K562 (cell line): ENCODE measurements around the gene SHANK1. TPM values are rescaled to one million over a fixed set of nuclear protein-coding genes. Genes with fewer than 3 reads are reported as not detected.

ENCODE experiments used
- EZH2 ChIP-seq: IDR thresholded peaks from 2 replicates; pipeline ENCODE4 v1.6.1; 2012; ENCODE audit warnings: low read depth, mild to moderate bottlenecking, inconsistent platforms, low read length, borderline replicate concordance
- GABPB1 ChIP-seq: sonication (generic); formaldehyde crosslinking; IDR thresholded peaks from 2 replicates; pipeline ENCODE4 v1.8.0; 2022; ENCODE audit warnings: mild to moderate bottlenecking, missing genetic modification reagents
- HMG20A ChIP-seq: fragments of 450-650 bp; formaldehyde crosslinking; conservative IDR thresholded peaks from 2 replicates; pipeline ENCODE4 v1.4.0; 2020; ENCODE audit warnings: mild to moderate bottlenecking, mixed read lengths
- HNRNPLL ChIP-seq: fragments of 200-400 bp; formaldehyde crosslinking; IDR thresholded peaks from 2 replicates; pipeline ENCODE4 v1.6.1; 2017; ENCODE audit warnings: low read length, low read depth, mild to moderate bottlenecking; ENCODE audit not compliant: poor library complexity, severe bottlenecking
- JUNB ChIP-seq: fragments of 450-650 bp; formaldehyde crosslinking; conservative IDR thresholded peaks from 2 replicates; pipeline ENCODE4 v1.4.0; 2020; ENCODE audit warnings: mild to moderate bottlenecking
- MEF2A ChIP-seq: IDR thresholded peaks from 2 replicates; pipeline ENCODE4 v1.6.1; 2011; ENCODE audit warnings: low read depth, mild to moderate bottlenecking, low read length, moderate library complexity; ENCODE audit not compliant: control insufficient read depth
- MXI1 ChIP-seq: IDR thresholded peaks from 2 replicates; pipeline ENCODE4 v1.6.1; 2011; ENCODE audit warnings: low read depth, mild to moderate bottlenecking, improper control_type of control experiment, low read length
- PBX2 ChIP-seq, 2 experiments: IDR thresholded peaks in 1 of 2; conservative IDR thresholded peaks in 1 of 2; 2 replicates each; pipeline ENCODE4 v1.6.1; 2016; ENCODE audit warnings: low read depth in 2 of 2, mild to moderate bottlenecking in 1 of 2, missing compliant biosample characterization in 1 of 2, missing genetic modification characterization in 1 of 2, moderate library complexity in 1 of 2
- POLR2B ChIP-seq: fragments of 450-650 bp; IDR thresholded peaks from 2 replicates; pipeline ENCODE4 v1.6.1; 2018; ENCODE audit warnings: low read depth; ENCODE audit not compliant: partially characterized antibody
- PYGO2 ChIP-seq: fragments of 450-650 bp; IDR thresholded peaks from 2 replicates; pipeline ENCODE4 v1.6.1; 2016; ENCODE audit warnings: mild to moderate bottlenecking, missing genetic modification characterization, moderate library complexity, missing compliant biosample characterization
- RAD21 ChIP-seq, 2 experiments: fragments of 250-450 bp in 1 of 2; fragments of 450-650 bp in 1 of 2; sonication (Bioruptor Pico) in 1 of 2; formaldehyde crosslinking in 1 of 2; IDR thresholded peaks in 1 of 2; conservative IDR thresholded peaks in 1 of 2; 2 replicates each; pipeline versions ENCODE4 v1.4.0 to v1.8.0; 2020 to 2022; ENCODE audit warnings: mild to moderate bottlenecking in 2 of 2, moderate library complexity in 1 of 2
- RFX1 ChIP-seq: fragments of 450-650 bp; IDR thresholded peaks from 2 replicates; pipeline ENCODE4 v1.6.1; 2016; ENCODE audit warnings: mild to moderate bottlenecking, moderate library complexity
- SNRNP70 ChIP-seq: fragments of 200-400 bp; formaldehyde crosslinking; optimal IDR thresholded peaks from 2 replicates; pipeline ENCODE3; 2017; ENCODE audit warnings: low read depth, low read length
- ZBTB26 ChIP-seq: fragments of 450-650 bp; formaldehyde crosslinking; IDR thresholded peaks from 2 replicates; pipeline ENCODE4 v1.4.0; 2022; ENCODE audit warnings: missing genetic modification characterization
- ZBTB8A ChIP-seq: fragments of 450-650 bp; IDR thresholded peaks from 2 replicates; pipeline ENCODE4 v1.6.1; 2018; ENCODE audit warnings: mild to moderate bottlenecking, moderate library complexity; ENCODE audit not compliant: partially characterized antibody
- ZNF140 ChIP-seq: fragments of 250-450 bp; sonication (Bioruptor Pico); IDR thresholded peaks from 2 replicates; pipeline ENCODE4 v1.8.0; 2021; ENCODE audit warnings: moderate library complexity, mild to moderate bottlenecking, inconsistent platforms
- ZNF232 ChIP-seq: sonication (generic); formaldehyde crosslinking; IDR thresholded peaks from 2 replicates; pipeline ENCODE4 v1.8.0; 2022; ENCODE audit warnings: mild to moderate bottlenecking, missing genetic modification reagents
- ZNF3 ChIP-seq: fragments of 250-450 bp; sonication (Bioruptor Pico); IDR thresholded peaks from 2 replicates; pipeline ENCODE4 v1.5.0; 2021; ENCODE audit warnings: mild to moderate bottlenecking, moderate library complexity
- ZNF830 ChIP-seq: fragments of 250-450 bp; sonication (Bioruptor Pico); IDR thresholded peaks from 2 replicates; pipeline ENCODE4 v1.5.0; 2021; ENCODE audit warnings: mild to moderate bottlenecking
- polyA plus RNA-seq, 8 experiments: library from polyadenylated mRNA; depleted of rRNA in 4 of 8; stranded (reverse) in 5 of 8; unstranded in 3 of 8; fragments of >200 nt; fragmentation: Nextera tagmentation in 2 of 8; fragmentation: Illumina TruSeq in 1 of 8; extraction: Ambion mirVana in 2 of 8; extraction: Trizol in 1 of 8; gene quantifications; 2 replicates each; pipeline versions ENCODE4 v1.2.1 to v1.2.3, GENCODE V29; 2011 to 2014; ENCODE audit warnings: inconsistent platforms in 1 of 8, missing spikeins in 1 of 8
- total RNA-seq, 7 experiments: library from RNA; depleted of rRNA in 6 of 7; stranded (reverse); fragments of >200 nt in 6 of 7; fragmentation: Illumina TruSeq in 2 of 7; extraction: Trizol in 2 of 7; gene quantifications; 2 replicates each; pipeline versions ENCODE4 v1.2.1 to v1.2.3, GENCODE V29; 2011 to 2021; ENCODE audit warnings: low replicate concordance in 1 of 7
- TF ChIP-seq, protein P1 (sequence below): fragments of 450-650 bp; IDR thresholded peaks from 2 replicates; pipeline ENCODE4 v1.6.1; 2017; ENCODE audit warnings: antibody characterized with exemption, mild to moderate bottlenecking

The SHANK1 gene
- total and polyA plus RNA-seq, 9 of the 15 experiments (the other 6 are each of a cell fraction or from before 2014, with no cell fraction given) = 0.33 to 1.3 (median 0.55) TPM; not detected in 2

GRCh38 chr19:50741179-50741933 lies 21.8 kb upstream of the SHANK1 start (continued):
- TF ChIP-seq, protein P1, sequence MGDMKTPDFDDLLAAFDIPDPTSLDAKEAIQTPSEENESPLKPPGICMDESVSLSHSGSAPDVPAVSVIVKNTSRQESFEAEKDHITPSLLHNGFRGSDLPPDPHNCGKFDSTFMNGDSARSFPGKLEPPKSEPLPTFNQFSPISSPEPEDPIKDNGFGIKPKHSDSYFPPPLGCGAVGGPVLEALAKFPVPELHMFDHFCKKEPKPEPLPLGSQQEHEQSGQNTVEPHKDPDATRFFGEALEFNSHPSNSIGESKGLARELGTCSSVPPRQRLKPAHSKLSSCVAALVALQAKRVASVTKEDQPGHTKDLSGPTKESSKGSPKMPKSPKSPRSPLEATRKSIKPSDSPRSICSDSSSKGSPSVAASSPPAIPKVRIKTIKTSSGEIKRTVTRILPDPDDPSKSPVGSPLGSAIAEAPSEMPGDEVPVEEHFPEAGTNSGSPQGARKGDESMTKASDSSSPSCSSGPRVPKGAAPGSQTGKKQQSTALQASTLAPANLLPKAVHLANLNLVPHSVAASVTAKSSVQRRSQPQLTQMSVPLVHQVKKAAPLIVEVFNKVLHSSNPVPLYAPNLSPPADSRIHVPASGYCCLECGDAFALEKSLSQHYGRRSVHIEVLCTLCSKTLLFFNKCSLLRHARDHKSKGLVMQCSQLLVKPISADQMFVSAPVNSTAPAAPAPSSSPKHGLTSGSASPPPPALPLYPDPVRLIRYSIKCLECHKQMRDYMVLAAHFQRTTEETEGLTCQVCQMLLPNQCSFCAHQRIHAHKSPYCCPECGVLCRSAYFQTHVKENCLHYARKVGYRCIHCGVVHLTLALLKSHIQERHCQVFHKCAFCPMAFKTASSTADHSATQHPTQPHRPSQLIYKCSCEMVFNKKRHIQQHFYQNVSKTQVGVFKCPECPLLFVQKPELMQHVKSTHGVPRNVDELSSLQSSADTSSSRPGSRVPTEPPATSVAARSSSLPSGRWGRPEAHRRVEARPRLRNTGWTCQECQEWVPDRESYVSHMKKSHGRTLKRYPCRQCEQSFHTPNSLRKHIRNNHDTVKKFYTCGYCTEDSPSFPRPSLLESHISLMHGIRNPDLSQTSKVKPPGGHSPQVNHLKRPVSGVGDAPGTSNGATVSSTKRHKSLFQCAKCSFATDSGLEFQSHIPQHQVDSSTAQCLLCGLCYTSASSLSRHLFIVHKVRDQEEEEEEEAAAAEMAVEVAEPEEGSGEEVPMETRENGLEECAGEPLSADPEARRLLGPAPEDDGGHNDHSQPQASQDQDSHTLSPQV = peak; percentile 64
- TF ChIP-seq PYGO2 (peak; percentile 31; the same call in 1 of the 2 replicates), HNRNPLL (no peak), ZNF830 (CRISPR knock-in tag) (no peak), MEF2A (no peak), EZH2 (no peak), RFX1 (no peak), ZNF140 (CRISPR knock-in tag) (no peak), SNRNP70 (no peak), ZBTB8A (no peak), ZBTB26 (CRISPR knock-in tag) (no peak), POLR2B (no peak), ZNF232 (no peak), RAD21 (CRISPR knock-in tag; conservative IDR thresholded peaks at IDR 0.05 in 1 of 2, IDR thresholded peaks at IDR 0.05 in 1 of 2) (no peak), PBX2 (CRISPR knock-in tag; IDR thresholded peaks at IDR 0.05; ENCODE audit: low read depth) (no peak), PBX2 (tag; conservative IDR thresholded peaks at IDR 0.05; ENCODE audit: low read depth) (no peak), HMG20A (CRISPR knock-in tag) (no peak), ZNF3 (CRISPR knock-in tag) (no peak), GABPB1 (0 out of 2 replicates have a peak, but pooled peaks have one; percentile 28), MXI1 (no peak), JUNB (no peak)
